B cell (primary cell): ENCODE results near the gene PRKN. TPM values are rescaled to one million over a fixed set of nuclear protein-coding genes. Genes with fewer than 3 reads are reported as not detected.

Source experiments
- ATAC-seq: fragments of 200-7000 bp; cut with Tn5 transposase; one replicate; pipeline ENCODE4 v1.10.0; 2021; ENCODE audit warnings: low read depth, mild to moderate bottlenecking, moderate number of reproducible peaks, moderate library complexity
- CTCF ChIA-PET: fragments of 350-600 bp; sonication (Branson Sonifier 250); formaldehyde crosslinking; loops from one replicate; lab custom pipeline; 2021; ENCODE audit warnings: antibody characterized with exemption, inconsistent platforms; lab: Charles Lee
- POLR2A ChIA-PET: fragments of 350-600 bp; sonication (Branson Sonifier 250); formaldehyde crosslinking; loops from one replicate; lab custom pipeline; 2021; ENCODE audit warnings: antibody characterized with exemption; lab: Charles Lee
- DNase-seq: peaks from one replicate; pipeline ENCODE4 v3.0.0; 2013
- H2AFZ ChIP-seq: 2 replicates; pipeline ENCODE4 v1.6.1; 2012; ENCODE audit warnings: mild to moderate bottlenecking, low read depth, low read length; ENCODE audit not compliant: insufficient read depth, poor library complexity, severe bottlenecking
- H3K27ac ChIP-seq, 2 donors: 1 replicate in 1 of 2; 2 replicates in 1 of 2; pipeline ENCODE4 v1.5.1; 2012 to 2013; ENCODE audit warnings: low read length in 2 of 2, mild to moderate bottlenecking in 2 of 2, moderate library complexity in 1 of 2
- H3K27me3 ChIP-seq, 4 experiments: fragments of 200-600 bp in 1 of 4; sonication (generic) in 1 of 4; replicated peaks in 1 of 4; 1 replicate in 2 of 4; 2 replicates in 2 of 4; pipeline versions ENCODE4 v1.6.1 to v1.7.0; 2013 to 2016; ENCODE audit warnings: low read length in 3 of 4, mild to moderate bottlenecking in 2 of 4, mixed read lengths in 1 of 4, moderate library complexity in 1 of 4; ENCODE audit not compliant: insufficient read depth in 4 of 4, control insufficient read depth in 3 of 4; ENCODE audit errors: control extremely low read depth in 1 of 4
- H3K36me3 ChIP-seq, 2 experiments: replicated peaks in 1 of 2; 1 replicate in 1 of 2; 2 replicates in 1 of 2; pipeline versions ENCODE4 v1.6.1 to v1.7.1; 2013; ENCODE audit warnings: low read length in 1 of 2; ENCODE audit not compliant: insufficient read depth in 2 of 2, control insufficient read depth in 1 of 2; ENCODE audit errors: control extremely low read depth in 1 of 2, extremely low read depth in 1 of 2
- H3K4me1 ChIP-seq, 2 donors: fragments of 200-600 bp in 1 of 2; sonication (generic) in 1 of 2; 1 replicate in 1 of 2; 2 replicates in 1 of 2; pipeline versions ENCODE4 v1.5.1 to v1.6.1; 2013 to 2017; ENCODE audit warnings: low read length in 2 of 2; ENCODE audit not compliant: control insufficient read depth in 2 of 2, insufficient read depth in 2 of 2
- H3K4me2 ChIP-seq: replicated peaks from 2 replicates; pipeline ENCODE3; 2012; ENCODE audit warnings: mild to moderate bottlenecking, low read depth, low read length; ENCODE audit not compliant: poor library complexity, severe bottlenecking
- H3K4me3 ChIP-seq, 5 experiments: fragments of 200-600 bp in 1 of 5; sonication (generic) in 1 of 5; 1 replicate in 3 of 5; 2 replicates in 2 of 5; pipeline versions ENCODE4 v1.5.1 to v1.7.0; 2011 to 2016; ENCODE audit warnings: low read length in 4 of 5, mild to moderate bottlenecking in 4 of 5, low read depth in 2 of 5, control low read depth in 1 of 5, moderate library complexity in 1 of 5; ENCODE audit not compliant: insufficient read depth in 1 of 5; ENCODE audit errors: control extremely low read depth in 1 of 5, extremely low read depth in 1 of 5
- H3K79me2 ChIP-seq: fragments of 200-600 bp; sonication (generic); one replicate; pipeline ENCODE4 v1.6.0; 2016; ENCODE audit warnings: low read length; ENCODE audit not compliant: control insufficient read depth, insufficient read depth
- H3K9ac ChIP-seq: fragments of 200-600 bp; sonication (generic); 2 replicates; pipeline ENCODE4 v1.6.1; 2017; ENCODE audit warnings: mild to moderate bottlenecking, low read length, moderate library complexity
- H3K9me3 ChIP-seq, 3 donors: one replicate each; pipeline versions ENCODE4 v1.6.1 to v1.7.1; 2013; ENCODE audit warnings: low read length in 2 of 3; ENCODE audit not compliant: control insufficient read depth in 2 of 3, insufficient read depth in 1 of 3; ENCODE audit errors: control extremely low read depth in 1 of 3
- H4K20me1 ChIP-seq: 2 replicates; pipeline ENCODE4 v1.6.0; 2012; ENCODE audit warnings: mild to moderate bottlenecking, low read length; ENCODE audit not compliant: insufficient read depth, control insufficient read depth, poor library complexity, severe bottlenecking
- H3K27ac Mint-ChIP-seq: one replicate; pipeline ENCODE4 v1.8.0; 2021; ENCODE audit warnings: mixed read lengths
- H3K27me3 Mint-ChIP-seq: one replicate; pipeline ENCODE4 v1.8.0; 2021; ENCODE audit warnings: mixed read lengths
- H3K4me1 Mint-ChIP-seq: one replicate; pipeline ENCODE4 v1.8.0; 2021; ENCODE audit warnings: mixed read lengths
- H3K4me3 Mint-ChIP-seq: one replicate; pipeline ENCODE4 v1.8.0; 2021; ENCODE audit warnings: mixed read lengths
- H3K9me3 Mint-ChIP-seq: one replicate; pipeline ENCODE4 v1.8.0; 2022; ENCODE audit warnings: mixed read lengths; ENCODE audit not compliant: insufficient read depth
- CTCF ChIP-seq: fragments of 200-600 bp; IDR thresholded peaks from one replicate; pipeline ENCODE4 v1.8.0; 2022; ENCODE audit warnings: antibody characterized with exemption, mild to moderate bottlenecking
- EZH2 ChIP-seq: IDR thresholded peaks from 2 replicates; pipeline ENCODE4 v1.6.1; 2012; ENCODE audit warnings: borderline replicate concordance, low read depth, mild to moderate bottlenecking, moderate library complexity, low read length; ENCODE audit not compliant: insufficient read depth, poor library complexity, severe bottlenecking
- WGBS: methylation state at CpG from one replicate; pipeline ENCODE4 v1.1.5; 2013; ENCODE audit warnings: missing lambda C conversion rate; ENCODE audit not compliant: insufficient coverage; 5-methylcytosine and 5-hydroxymethylcytosine counted together
- intact Hi-C: fragments of 100-400 bp; cut with micrococcal nuclease; formaldehyde crosslinking; loops from one replicate; pipeline ENCODE4 v1.10.0; 2022
- polyA plus RNA-seq: library from polyadenylated mRNA; depleted of rRNA; stranded (reverse); fragments of >200 nt; gene quantifications from 2 replicates; pipeline ENCODE4 v1.2.3, GENCODE V29; 2012
- total RNA-seq, 2 donors: library from RNA; stranded (reverse); fragments of 120-200 nt in 1 of 2; gene quantifications; 1 replicate in 1 of 2; 2 replicates in 1 of 2; pipeline versions ENCODE4 v1.2.3 to v1.2.4, GENCODE V29; 2013 to 2022

PRKN gene
- total and polyA plus RNA-seq, 2 donors (not counting 1 experiment from before 2014, with no cell fraction given), result 1.6 to 6.2 TPM

- Histone ChIP-seq H3K4me2 (no peak overlapping the region), H3K27ac (no peak overlapping the region), H3K79me2 (no peaks in the 10 kb centered on the region), H3K36me3 (no peaks in the 10 kb centered on the region), H3K9me3 (peaks cover 0 to 8% (median 0%) of the 10 kb centered on the region in 3 donors), H3K27me3 (no peaks in the 10 kb centered on the region), H4K20me1 (no peaks in the 10 kb centered on the region), H2AFZ (no peak overlapping the region), H3K9ac (no peak overlapping the region), H3K4me3 (no peak overlapping the region), H3K4me1 (no peaks in the 10 kb centered on the region)
- H3K27me3 Mint-ChIP-seq, result no peaks in the 10 kb centered on the region
- ATAC-seq (no peak), DNase-seq (no peak)
- TF ChIP-seq CTCF (no peak), EZH2 (no peak)
- H3K27ac Mint-ChIP-seq, result no peak overlapping the region
- CTCF ChIA-PET, result no interaction called here
- POLR2A ChIA-PET, result no interaction called here
- no peaks in the 10 kb centered on the region for H3K4me1 Mint-ChIP-seq
- intact Hi-C loops, result no loop called here
- H3K4me3 Mint-ChIP-seq, result no peak overlapping the region
- 98% methylated on average over 7 of the region's 7 CpGs for WGBS
- no peaks in the 10 kb centered on the region for H3K9me3 Mint-ChIP-seq
Measured at GRCh38 chr6:162258647-162259046, 468.9 kb downstream of the PRKN start.

GRCh38 chr6:162256361-162256760 lies 471.2 kb downstream of the PRKN start:
- H2AFZ ChIP-seq, result no peak overlapping the region
- DNase-seq (no peak), ATAC-seq (no peak)
- no peaks in the 10 kb centered on the region for H3K36me3 ChIP-seq
- no peaks in the 10 kb centered on the region for H3K27me3 Mint-ChIP-seq
- no peak overlapping the region for H3K9ac ChIP-seq
- no peaks in the 10 kb centered on the region for H3K79me2 ChIP-seq
- POLR2A ChIA-PET, result no interaction called here
- TF ChIP-seq EZH2 (no peak), CTCF (no peak)
- no peak overlapping the region for H3K4me3 Mint-ChIP-seq
- no peak overlapping the region for H3K27ac ChIP-seq
- no peaks in the 10 kb centered on the region for H3K4me1 Mint-ChIP-seq
- no peak overlapping the region for H3K4me3 ChIP-seq
- H3K9me3 ChIP-seq, result peaks cover 0 to 5% (median 0%) of the 10 kb centered on the region in 3 donors
- CTCF ChIA-PET, result no interaction called here
- H3K9me3 Mint-ChIP-seq, result no peaks in the 10 kb centered on the region
- no peaks in the 10 kb centered on the region for H3K27me3 ChIP-seq
- H4K20me1 ChIP-seq, result no peaks in the 10 kb centered on the region
- H3K4me1 ChIP-seq, result no peaks in the 10 kb centered on the region
- no peak overlapping the region for H3K4me2 ChIP-seq
- H3K27ac Mint-ChIP-seq, result no peak overlapping the region
- intact Hi-C loops, result no loop called here
- 88% methylated on average over 2 of the region's 3 CpGs for WGBS
